HG02642 (cell line): ENCODE results near the gene CST7.

Source experiments
- ATAC-seq: cut with Tn5 transposase; IDR thresholded peaks from one replicate; pipeline ENCODE4 v1.9.1; 2021; ENCODE audit warnings: mild to moderate bottlenecking; ENCODE audit not compliant: unreplicated experiment, poor library complexity

Gene CST7

GRCh38 chr20:24949756-24950127, 673 bp downstream of the CST7 start:
- no peak for ATAC-seq

GRCh38 chr20:24950128-24950835, 1.2 kb downstream of the CST7 start:
- no peak for ATAC-seq

- ATAC-seq: no peak
Observed at GRCh38 chr20:24950836-24951525, 1.9 kb downstream of the CST7 start.

GRCh38 chr20:24951536-24952083, 2.5 kb downstream of the CST7 start:
- no peak for ATAC-seq

- no peak for ATAC-seq
Observed at GRCh38 chr20:24952376-24953208, 3.5 kb downstream of the CST7 start.

- no peak for ATAC-seq
Observed at GRCh38 chr20:24953209-24953575, 4.1 kb downstream of the CST7 start.

- no peak for ATAC-seq
Observed at GRCh38 chr20:24953621-24954133, 4.6 kb downstream of the CST7 start.

- no peak for ATAC-seq
Observed at GRCh38 chr20:24954151-24954550, 5.1 kb downstream of the CST7 start.

- no peak for ATAC-seq
Observed at GRCh38 chr20:24954566-24954965, 5.5 kb downstream of the CST7 start.

- peak; percentile 62 for ATAC-seq
Observed at GRCh38 chr20:24955045-24955444, 6.0 kb downstream of the CST7 start.

GRCh38 chr20:24956001-24956841, 7.2 kb downstream of the CST7 start:
- no peak for ATAC-seq

GRCh38 chr20:24957326-24958016, 8.4 kb downstream of the CST7 start:
- no peak for ATAC-seq

- no peak for ATAC-seq
Observed at GRCh38 chr20:24958506-24959385, 9.7 kb downstream of the CST7 start.

GRCh38 chr20:24959591-24960301, 10.7 kb downstream of the CST7 start:
- no peak for ATAC-seq

GRCh38 chr20:24960302-24960801, 11.3 kb downstream of the CST7 start:
- no peak for ATAC-seq

GRCh38 chr20:24960861-24961260, 11.8 kb downstream of the CST7 start:
- no peak for ATAC-seq

GRCh38 chr20:24961384-24962181, 12.5 kb downstream of the CST7 start:
- no peak for ATAC-seq
